Activated naive CD8-positive, alpha-beta T cell treated with anti-CD3 and anti-CD28 coated beads for 36 hours (primary cell): ENCODE data around the gene ZNF296. TPM values are rescaled to one million over a fixed set of nuclear protein-coding genes. Genes with fewer than 3 reads are reported as not detected.

Experiments
- DNase-seq: peaks from one replicate; pipeline ENCODE4 v3.0.0; 2021
- H3K27ac Mint-ChIP-seq: one replicate; pipeline ENCODE4 v1.8.0; 2022; ENCODE audit warnings: mild to moderate bottlenecking, moderate library complexity, mixed read lengths
- H3K27me3 Mint-ChIP-seq: one replicate; pipeline ENCODE4 v1.8.0; 2022; ENCODE audit warnings: mild to moderate bottlenecking, mixed read lengths
- H3K36me3 Mint-ChIP-seq: one replicate; pipeline ENCODE4 v1.8.0; 2021; ENCODE audit warnings: mild to moderate bottlenecking, mixed read lengths
- H3K4me1 Mint-ChIP-seq: one replicate; pipeline ENCODE4 v1.8.0; 2021; ENCODE audit warnings: mixed read lengths
- H3K4me3 Mint-ChIP-seq: one replicate; pipeline ENCODE4 v1.8.0; 2022; ENCODE audit warnings: mild to moderate bottlenecking, moderate library complexity, mixed read lengths
- H3K9me3 Mint-ChIP-seq: one replicate; pipeline ENCODE4 v1.8.0; 2022; ENCODE audit warnings: mixed read lengths
- total RNA-seq, 2 experiments: library from RNA; stranded (reverse); gene quantifications; one replicate each; pipeline ENCODE4 v1.2.3, GENCODE V29; 2021

The ZNF296 gene
- total RNA-seq, 2 experiments from 2014 or later, result 5.4 to 6.3 TPM

DNA sequence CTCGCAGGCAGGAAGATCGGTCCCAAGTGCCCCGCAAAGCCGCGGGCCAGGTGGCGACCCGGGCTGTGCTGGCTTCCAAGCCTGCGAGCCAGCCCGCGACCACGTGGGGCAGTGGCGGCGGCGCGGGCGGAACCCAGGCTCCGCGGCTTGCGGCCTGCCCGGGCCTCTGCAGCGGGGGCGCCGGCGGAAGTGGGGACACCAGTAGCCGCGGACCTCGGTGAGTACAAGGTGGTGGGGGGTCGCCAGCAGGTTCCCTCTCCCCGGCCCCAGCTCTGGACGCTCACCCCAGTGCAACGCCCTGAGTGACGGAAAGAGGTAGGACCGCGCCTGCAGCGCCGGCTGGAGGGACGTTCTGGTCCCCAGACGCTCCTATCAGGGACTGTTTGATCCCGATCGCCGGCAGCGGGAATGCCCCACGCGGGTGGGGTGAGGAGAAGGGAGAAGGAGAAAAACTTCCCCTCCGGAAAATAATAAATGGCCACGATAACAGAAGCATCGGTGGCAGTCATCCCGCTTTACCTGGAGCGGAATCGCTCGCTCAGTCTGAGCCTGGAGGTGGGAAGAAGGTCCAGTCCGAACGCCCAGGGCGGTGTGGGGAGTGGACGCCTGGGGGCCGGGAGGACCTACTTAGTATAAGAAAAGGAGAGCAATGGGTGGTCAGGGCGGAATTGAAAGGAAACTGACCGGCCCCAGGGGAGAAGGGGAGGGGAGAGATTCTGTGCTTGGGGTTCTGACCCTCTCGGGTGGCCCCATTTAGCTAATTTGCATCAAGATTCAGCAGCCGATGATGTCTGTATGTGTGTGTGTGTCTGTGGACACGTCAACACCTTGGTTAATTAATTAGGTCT, 3.0 kb upstream of the ZNF296 start, which contains the start of gene GEMIN7:
Gene GEMIN7, plus strand, starts transcription at position 198 of the 848 bp plus-strand sequence. CDS start 10,855 bp downstream, outside the sequence.
- peak within 1 kb of the TSS; percentile 96 for H3K4me3 Mint-ChIP-seq
- peaks cover 27% of the 10 kb centered on the region for H3K36me3 Mint-ChIP-seq
- peak within 1 kb of the TSS; percentile 89 for H3K27ac Mint-ChIP-seq
- peaks cover 36% of the 10 kb centered on the region for H3K4me1 Mint-ChIP-seq
- no peaks in the 10 kb centered on the region for H3K9me3 Mint-ChIP-seq
- no peaks in the 10 kb centered on the region for H3K27me3 Mint-ChIP-seq
- DNase-seq, result peak; percentile 90

- Mint-ChIP-seq H3K36me3 (peaks cover 27% of the 10 kb centered on the region), H3K4me3 (peak overlapping the region; percentile 96), H3K4me1 (peaks cover 36% of the 10 kb centered on the region), H3K9me3 (no peaks in the 10 kb centered on the region), H3K27ac (peak overlapping the region; percentile 48), H3K27me3 (no peaks in the 10 kb centered on the region)
- no peak for DNase-seq
Measured at GRCh38 chr19:45078390-45079062, 2.2 kb upstream of the ZNF296 start.

DNA sequence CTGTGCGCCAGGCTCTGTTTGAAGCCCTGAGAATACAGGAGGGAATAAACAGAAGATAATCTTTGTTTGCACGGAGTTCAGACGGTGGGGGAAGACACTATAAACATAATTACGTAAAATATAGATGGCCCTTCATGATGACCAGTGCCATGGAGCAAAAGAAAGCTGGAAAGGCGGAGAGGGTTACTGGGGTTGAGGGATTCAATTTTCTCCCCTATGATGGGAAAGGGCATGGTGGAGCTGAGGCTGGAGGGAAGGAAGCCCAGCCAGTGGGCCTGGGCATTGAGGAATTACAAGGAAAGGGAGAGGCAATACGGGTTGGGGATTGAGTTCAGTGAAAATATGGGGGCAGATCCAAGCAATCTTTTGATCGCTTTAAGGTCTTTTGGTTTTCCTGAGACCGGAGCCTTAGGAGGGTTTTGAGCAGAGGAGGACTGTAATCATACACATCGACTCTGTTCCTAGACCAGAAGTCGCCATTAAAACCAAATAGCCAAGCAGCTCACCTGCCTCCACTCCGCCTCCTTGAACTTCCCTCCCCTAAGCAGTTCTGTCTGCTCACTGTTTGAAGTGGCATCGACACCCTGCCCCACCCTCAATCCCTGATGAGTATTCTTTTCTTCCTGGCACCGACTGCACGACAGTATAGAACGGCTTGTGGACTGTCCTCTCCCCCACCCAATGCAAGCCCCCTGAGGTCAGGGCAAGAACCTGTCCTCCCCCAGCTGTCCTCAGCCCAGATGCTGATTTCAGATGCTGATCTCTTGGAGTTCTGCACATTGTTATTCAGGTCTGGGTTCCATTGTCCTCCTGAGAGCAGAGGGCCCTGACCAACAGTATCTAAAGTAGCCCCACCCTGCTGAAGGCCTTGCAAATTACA, 813 bp upstream of the ZNF296 start:
- Mint-ChIP-seq H3K36me3 (peaks cover 22% of the 10 kb centered on the region), H3K4me1 (peaks cover 35% of the 10 kb centered on the region), H3K9me3 (no peaks in the 10 kb centered on the region), H3K27me3 (no peaks in the 10 kb centered on the region), H3K4me3 (peak overlapping the region; percentile 84), H3K27ac (peak overlapping the region; percentile 78)
- no peak for DNase-seq

DNA sequence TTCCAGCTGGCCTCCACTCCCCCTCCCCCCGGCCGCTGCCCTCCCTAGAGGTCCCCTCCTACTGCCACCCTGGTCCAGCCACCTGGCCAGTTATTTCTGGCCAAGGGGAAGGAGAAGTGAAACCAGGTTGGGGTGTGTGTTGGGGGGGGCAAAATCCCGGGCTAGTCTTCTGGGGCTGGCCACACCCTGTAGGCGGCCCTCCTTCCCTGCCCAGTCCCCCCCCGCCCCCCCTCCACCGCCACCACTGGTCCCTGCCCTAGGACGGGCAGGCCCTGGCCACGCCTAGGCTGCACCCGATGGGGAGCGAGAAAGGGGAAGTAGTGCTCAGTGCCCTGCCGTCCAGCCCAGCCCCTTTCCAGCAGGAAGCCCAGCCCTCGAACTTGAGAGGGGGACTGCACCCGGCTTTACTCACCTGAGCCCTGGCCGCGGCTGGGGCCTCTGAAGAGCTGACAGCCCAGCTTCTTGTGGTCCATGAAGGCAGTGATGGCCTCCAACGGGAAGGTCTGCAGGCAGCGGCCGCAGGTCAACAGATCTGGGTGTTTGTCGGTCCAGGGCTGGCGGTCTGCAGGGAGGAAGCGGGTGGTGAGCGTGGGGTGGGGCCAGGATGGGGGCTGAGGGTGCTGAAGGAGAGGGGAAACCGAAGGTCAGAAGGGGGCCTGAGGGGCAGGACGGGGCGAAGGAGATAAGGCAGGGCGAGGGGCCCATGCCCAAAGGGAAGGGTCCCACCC, 813 bp downstream of the ZNF296 start:
- peak; percentile 54 for DNase-seq
- no peaks in the 10 kb centered on the region for H3K27me3 Mint-ChIP-seq
- peaks cover 11% of the 10 kb centered on the region for H3K36me3 Mint-ChIP-seq
- peak overlapping the region; percentile 86 for H3K27ac Mint-ChIP-seq
- H3K4me1 Mint-ChIP-seq, result peaks cover 25% of the 10 kb centered on the region
- H3K4me3 Mint-ChIP-seq, result peak overlapping the region; percentile 84
- H3K9me3 Mint-ChIP-seq, result no peaks in the 10 kb centered on the region

DNA sequence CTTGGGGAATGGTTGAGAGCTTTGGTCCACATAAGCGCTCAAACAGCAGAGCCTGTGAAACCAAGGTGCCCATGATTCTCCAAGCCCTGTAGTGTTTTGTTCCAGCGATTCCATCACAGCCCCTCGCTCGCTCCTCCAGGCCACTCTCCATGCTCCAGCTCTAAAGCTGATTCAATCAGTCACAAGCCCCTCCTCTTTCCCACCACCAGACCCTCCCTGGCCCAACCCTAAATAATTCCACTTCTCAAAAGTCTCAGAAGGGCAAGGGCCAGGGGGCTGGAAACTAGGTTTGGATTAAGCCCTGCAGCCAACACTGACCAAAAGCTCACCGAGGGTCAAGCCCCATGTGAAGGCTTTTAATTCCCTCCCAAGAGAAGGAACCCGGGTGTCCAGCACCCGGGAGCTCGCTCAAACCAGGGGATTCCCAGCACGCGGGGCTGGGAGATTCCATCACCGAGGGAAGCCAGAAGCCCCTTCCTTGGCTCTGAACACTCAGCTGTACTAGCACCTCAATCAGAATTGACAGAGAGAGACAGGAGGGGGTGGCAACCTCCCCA, 1.5 kb downstream of the ZNF296 start:
- H3K27ac Mint-ChIP-seq, result peak overlapping the region; percentile 14
- H3K4me3 Mint-ChIP-seq, result peak overlapping the region; percentile 84
- no peak for DNase-seq
- H3K36me3 Mint-ChIP-seq, result peaks cover 6% of the 10 kb centered on the region
- no peaks in the 10 kb centered on the region for H3K27me3 Mint-ChIP-seq
- H3K9me3 Mint-ChIP-seq, result no peaks in the 10 kb centered on the region
- H3K4me1 Mint-ChIP-seq, result peaks cover 20% of the 10 kb centered on the region

- Mint-ChIP-seq H3K36me3 (peaks cover 6% of the 10 kb centered on the region), H3K4me3 (no peak overlapping the region), H3K27me3 (no peaks in the 10 kb centered on the region), H3K27ac (no peak overlapping the region), H3K4me1 (peaks cover 11% of the 10 kb centered on the region), H3K9me3 (no peaks in the 10 kb centered on the region)
- DNase-seq, result no peak
Measured at GRCh38 chr19:45071969-45072790, 4.1 kb downstream of the ZNF296 start.

- no peak overlapping the region for H3K27ac Mint-ChIP-seq
- no peaks in the 10 kb centered on the region for H3K9me3 Mint-ChIP-seq
- peaks cover 7% of the 10 kb centered on the region for H3K4me1 Mint-ChIP-seq
- DNase-seq, result no peak
- H3K36me3 Mint-ChIP-seq, result peaks cover 8% of the 10 kb centered on the region
- H3K4me3 Mint-ChIP-seq, result no peak overlapping the region
- H3K27me3 Mint-ChIP-seq, result no peaks in the 10 kb centered on the region
Measured at GRCh38 chr19:45071545-45071938, 4.7 kb downstream of the ZNF296 start.

- DNase-seq, result no peak
- H3K4me1 Mint-ChIP-seq, result peaks cover 6% of the 10 kb centered on the region
- no peaks in the 10 kb centered on the region for H3K27me3 Mint-ChIP-seq
- peaks cover 8% of the 10 kb centered on the region for H3K36me3 Mint-ChIP-seq
- no peaks in the 10 kb centered on the region for H3K9me3 Mint-ChIP-seq
- no peak overlapping the region for H3K4me3 Mint-ChIP-seq
- no peak overlapping the region for H3K27ac Mint-ChIP-seq
Measured at GRCh38 chr19:45070861-45071544, 5.3 kb downstream of the ZNF296 start.

GRCh38 chr19:45070214-45070613, 6.1 kb downstream of the ZNF296 start:
- DNase-seq, result no peak
- peaks cover 8% of the 10 kb centered on the region for H3K36me3 Mint-ChIP-seq
- H3K9me3 Mint-ChIP-seq, result no peaks in the 10 kb centered on the region
- H3K27me3 Mint-ChIP-seq, result no peaks in the 10 kb centered on the region
- H3K27ac Mint-ChIP-seq, result no peak overlapping the region
- peaks cover 6% of the 10 kb centered on the region for H3K4me1 Mint-ChIP-seq
- no peak overlapping the region for H3K4me3 Mint-ChIP-seq

DNA sequence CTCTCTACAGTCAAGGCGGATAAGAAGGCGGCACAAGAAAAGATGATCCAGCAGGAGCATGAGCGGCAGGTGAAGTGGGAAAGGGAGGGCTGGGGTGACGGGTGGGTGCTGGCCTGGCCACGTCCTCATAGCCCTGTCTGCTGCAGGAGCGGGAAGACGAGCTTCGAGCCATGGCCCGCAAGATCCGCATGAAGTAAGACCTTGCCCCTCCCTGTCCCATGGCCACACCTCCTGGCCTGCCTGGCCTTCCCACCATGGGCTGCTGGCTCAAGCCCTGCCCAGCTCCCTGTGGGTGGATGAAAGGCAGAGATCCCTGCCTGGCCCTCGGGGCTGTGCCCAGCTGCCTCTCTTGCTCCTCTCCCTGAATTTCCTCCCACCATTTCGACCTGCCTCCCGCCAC, 7.2 kb downstream of the ZNF296 start:
- Mint-ChIP-seq H3K4me3 (no peak overlapping the region), H3K27ac (no peak overlapping the region), H3K9me3 (no peaks in the 10 kb centered on the region), H3K36me3 (peaks cover 10% of the 10 kb centered on the region), H3K27me3 (no peaks in the 10 kb centered on the region), H3K4me1 (peaks cover 2% of the 10 kb centered on the region)
- no peak for DNase-seq

DNA sequence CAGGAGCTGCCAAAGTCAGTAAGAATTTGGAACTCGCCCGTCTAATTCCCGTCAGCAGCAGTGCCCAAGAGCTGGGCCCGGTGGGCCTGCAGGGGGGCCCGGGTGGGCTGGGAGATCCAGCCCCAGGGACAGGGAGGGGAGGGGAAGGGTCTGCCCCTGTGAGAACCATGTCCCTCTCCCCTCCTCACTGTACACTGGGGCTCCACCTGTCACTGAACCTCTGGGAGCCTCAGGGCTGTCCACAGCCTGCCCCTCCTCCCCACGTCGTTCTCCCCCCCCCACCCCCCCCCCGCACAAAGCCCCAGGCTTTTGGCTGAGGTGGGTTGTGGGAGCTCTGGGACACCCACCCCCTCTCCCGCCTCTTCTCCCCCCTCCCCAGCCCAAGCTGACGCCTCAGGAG, 8.2 kb downstream of the ZNF296 start:
- no peaks in the 10 kb centered on the region for H3K27me3 Mint-ChIP-seq
- no peak overlapping the region for H3K27ac Mint-ChIP-seq
- H3K36me3 Mint-ChIP-seq, result peaks cover 10% of the 10 kb centered on the region
- H3K4me1 Mint-ChIP-seq, result peaks cover 1% of the 10 kb centered on the region
- H3K4me3 Mint-ChIP-seq, result no peak overlapping the region
- DNase-seq, result no peak
- no peaks in the 10 kb centered on the region for H3K9me3 Mint-ChIP-seq

DNA sequence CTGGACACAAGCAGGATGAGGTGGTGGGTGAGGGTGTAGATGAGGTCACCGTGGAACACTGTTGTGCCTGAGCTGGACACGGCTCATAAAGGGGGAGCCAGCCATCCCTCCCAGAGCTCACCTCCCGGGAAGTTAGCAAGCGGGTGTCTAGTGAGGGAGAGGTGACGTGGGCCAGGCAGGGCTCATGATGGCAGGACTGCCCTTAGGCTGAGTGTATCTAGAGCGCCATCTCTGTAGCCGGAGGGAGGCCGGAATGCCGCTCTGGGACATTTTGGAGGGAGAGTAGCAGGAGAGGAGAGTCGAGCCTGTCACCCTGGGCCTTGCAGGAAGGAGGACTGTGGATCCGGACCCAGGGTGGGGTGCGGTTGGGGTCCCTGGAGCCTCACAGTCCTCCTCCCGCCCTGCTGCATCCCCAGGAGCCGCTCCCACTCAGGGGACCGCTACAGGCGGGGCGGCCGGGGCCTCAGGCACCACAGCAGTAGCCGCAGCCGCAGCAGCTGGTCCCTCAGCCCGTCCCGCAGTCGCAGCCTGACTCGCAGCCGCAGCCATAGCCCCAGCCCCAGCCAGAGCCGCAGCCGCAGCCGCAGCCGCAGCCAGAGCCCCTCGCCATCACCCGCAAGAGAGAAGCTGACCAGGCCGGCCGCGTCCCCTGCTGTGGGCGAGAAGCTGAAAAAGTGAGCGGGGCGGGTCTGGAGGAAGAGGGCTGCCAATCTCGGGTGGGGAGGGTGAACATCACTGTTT, 9.2 kb downstream of the ZNF296 start:
- peaks cover 14% of the 10 kb centered on the region for H3K36me3 Mint-ChIP-seq
- no peak overlapping the region for H3K4me3 Mint-ChIP-seq

More for the DNA sequence above, 9.2 kb downstream of the ZNF296 start:
- Mint-ChIP-seq H3K27ac (peak overlapping the region; percentile 56), H3K27me3 (no peaks in the 10 kb centered on the region), H3K9me3 (no peaks in the 10 kb centered on the region), H3K4me1 (no peaks in the 10 kb centered on the region)
- no peak for DNase-seq
